GM12864 (cell line): ENCODE results near the gene VSTM2B.

Experiments
- DNase-seq: peaks from one replicate; pipeline ENCODE4 v3.0.0-alpha.2; 2011; ENCODE audit warnings: low read depth
- H3K4me3 ChIP-seq: 2 replicates; pipeline ENCODE4 v1.5.1; 2011; ENCODE audit warnings: mild to moderate bottlenecking, low read depth, low read length, control low read depth
- TF ChIP-seq, protein P1 (sequence below): IDR thresholded peaks from 2 replicates; pipeline ENCODE4 v1.5.1; 2011; ENCODE audit warnings: low read depth, mild to moderate bottlenecking, moderate library complexity, low read length, control low read depth, inconsistent platforms; ENCODE audit errors: missing control alignments

Gene VSTM2B

DNA sequence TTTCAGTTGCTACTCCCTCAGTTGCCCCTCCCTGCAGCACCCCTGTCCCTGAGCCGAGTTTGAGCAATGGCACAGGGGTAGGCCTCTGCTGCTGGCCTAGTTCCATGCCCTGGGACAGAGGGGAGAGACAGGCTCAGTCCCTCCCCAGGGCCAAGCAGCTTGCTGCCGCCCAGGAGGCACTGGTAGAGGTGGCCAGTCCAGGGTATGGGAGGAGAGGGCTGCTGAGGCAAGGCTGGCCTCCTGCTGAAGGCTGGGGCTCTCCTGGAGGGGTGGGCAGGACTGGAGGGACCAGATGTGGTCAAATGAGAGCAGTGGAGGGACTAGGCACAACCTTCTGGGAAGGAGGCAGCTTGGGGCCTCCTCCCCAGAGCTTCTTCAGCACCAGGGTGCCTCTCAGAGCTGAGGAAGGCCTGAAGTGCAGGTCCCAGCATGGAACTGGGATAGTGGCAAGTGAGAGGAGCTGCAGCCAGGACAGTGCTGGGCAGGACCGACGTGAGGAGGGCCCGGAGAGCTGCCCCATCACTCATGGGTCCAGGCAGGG lies 29.8 kb upstream of the VSTM2B start:
- no peak for DNase-seq
- TF ChIP-seq, protein P1, sequence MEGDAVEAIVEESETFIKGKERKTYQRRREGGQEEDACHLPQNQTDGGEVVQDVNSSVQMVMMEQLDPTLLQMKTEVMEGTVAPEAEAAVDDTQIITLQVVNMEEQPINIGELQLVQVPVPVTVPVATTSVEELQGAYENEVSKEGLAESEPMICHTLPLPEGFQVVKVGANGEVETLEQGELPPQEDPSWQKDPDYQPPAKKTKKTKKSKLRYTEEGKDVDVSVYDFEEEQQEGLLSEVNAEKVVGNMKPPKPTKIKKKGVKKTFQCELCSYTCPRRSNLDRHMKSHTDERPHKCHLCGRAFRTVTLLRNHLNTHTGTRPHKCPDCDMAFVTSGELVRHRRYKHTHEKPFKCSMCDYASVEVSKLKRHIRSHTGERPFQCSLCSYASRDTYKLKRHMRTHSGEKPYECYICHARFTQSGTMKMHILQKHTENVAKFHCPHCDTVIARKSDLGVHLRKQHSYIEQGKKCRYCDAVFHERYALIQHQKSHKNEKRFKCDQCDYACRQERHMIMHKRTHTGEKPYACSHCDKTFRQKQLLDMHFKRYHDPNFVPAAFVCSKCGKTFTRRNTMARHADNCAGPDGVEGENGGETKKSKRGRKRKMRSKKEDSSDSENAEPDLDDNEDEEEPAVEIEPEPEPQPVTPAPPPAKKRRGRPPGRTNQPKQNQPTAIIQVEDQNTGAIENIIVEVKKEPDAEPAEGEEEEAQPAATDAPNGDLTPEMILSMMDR = no peak
- H3K4me3 ChIP-seq = no peak overlapping the region

DNA sequence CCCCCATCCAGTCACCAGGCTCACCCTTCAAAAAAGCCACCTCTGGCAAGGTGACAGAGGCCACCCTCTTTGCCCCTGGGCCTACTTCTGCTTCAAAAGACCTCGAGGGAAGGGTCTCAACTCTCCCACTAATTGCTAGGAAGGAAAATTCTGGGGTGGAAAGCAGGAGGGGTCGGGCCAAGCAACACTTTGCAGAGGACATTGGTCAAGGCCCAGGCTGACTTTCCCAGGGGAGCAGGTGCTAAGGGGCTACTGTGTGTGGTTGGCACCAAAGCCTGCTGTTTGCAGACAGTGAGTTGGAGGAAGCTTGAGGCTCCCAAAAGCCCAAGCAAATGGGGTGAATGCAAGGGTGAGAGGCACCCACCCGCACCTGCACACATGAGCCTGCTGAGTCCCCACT lies 28.6 kb upstream of the VSTM2B start:
- H3K4me3 ChIP-seq = no peak overlapping the region
- DNase-seq = no peak
- TF ChIP-seq, protein P1 = no peak

DNA sequence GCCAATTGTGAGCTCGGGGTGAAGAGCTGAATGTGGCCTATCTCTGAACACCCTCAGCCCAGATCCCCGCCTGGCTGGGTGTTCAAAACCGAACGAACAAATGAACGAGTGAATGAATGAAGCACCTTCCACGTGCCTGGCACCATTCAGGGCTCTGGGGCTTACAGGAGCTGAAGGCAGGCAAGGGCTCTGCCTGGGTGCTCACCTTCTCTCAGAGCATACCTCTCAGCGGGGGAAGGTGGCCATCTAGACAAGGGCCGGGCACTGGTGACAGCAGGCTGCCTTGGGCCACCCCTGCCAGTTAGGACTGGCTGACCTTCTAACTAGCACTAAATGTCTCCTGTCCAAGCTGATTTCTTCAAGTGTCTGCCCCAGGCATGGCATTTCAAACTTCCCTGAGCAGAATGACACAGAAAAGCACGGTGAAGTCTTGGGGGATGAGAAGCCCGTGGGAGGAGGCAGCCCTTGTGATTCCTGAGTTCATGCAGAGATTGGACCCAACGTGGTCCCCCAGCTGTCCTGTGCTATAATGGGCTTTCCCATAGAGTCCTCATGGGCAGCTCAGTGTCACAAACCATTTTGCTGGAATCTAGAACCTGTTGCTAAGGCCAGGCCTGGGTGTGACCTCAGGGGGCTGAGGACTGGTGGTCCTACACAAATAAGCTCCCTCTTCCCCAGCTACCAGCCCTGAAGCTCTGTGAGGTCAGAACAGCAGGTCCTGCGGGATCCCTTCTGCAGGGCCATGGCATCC lies 27.9 kb upstream of the VSTM2B start:
- DNase-seq = no peak
- H3K4me3 ChIP-seq = no peak overlapping the region
- TF ChIP-seq, protein P1 = no peak

DNA sequence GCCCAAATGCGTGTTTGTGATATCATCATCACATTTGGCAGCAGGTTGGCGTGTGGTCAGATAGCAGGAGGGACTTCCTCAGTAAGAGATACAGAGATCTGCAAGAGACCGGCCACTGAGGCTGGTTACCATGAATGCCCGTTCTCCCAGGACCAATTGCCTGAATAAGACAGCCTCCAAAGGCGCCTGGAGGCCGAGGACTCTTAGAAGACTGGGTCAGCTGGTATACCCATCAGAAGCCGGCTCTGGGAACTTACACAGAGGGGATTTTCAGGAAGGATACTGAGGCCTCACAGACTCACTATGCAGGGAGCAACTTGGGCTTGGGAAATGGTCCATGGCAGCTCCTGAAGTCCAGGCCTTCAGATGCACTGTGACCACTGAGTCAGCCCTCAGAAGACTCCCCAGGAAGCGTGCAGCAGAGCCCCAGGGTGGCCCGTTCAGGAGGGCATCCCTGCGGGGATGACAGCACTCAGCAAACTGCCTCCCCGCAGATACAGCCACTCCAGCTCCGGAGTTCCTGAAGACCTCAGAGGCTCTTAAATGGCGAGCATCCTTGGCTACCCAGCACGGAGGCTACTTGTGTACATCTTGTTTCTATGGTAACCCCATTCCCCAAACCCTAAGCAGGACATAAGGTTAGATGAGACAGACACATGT lies 26.4 kb upstream of the VSTM2B start:
- no peak for DNase-seq
- TF ChIP-seq, protein P1 = no peak
- H3K4me3 ChIP-seq = no peak overlapping the region

DNA sequence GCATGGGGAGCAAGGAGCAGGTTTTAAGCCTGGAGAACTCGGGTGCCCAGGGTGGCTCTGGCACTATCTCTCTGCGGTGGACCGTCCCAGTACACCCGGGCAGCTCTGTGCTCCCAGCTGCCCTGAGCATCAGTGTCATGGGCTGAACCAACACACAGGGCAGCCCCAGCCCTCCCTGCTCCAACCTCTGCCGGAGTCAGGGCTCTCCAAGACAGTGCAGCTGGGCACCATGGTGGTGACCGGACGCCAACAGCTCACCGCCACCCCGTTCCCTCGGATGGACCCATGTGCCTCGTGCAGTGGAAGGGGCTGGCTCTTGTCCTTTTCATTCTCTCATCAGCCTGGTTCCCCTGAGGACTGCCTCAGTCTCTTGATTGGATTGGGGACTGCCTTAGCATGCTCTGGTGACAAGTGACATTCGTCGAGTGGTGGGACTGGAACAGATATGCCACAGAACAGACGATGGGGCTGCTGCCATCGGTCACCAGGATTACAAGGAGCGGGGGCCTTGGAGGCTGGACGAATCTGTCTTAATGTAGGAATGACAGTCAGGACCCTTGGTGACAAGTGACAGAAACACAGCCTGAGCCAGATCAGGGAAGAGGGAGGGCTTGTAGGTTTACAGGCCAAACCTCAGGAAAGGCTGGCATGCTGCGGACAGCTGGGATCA lies 25.7 kb upstream of the VSTM2B start:
- H3K4me3 ChIP-seq = no peak overlapping the region
- TF ChIP-seq, protein P1 = no peak
- no peak for DNase-seq

DNA sequence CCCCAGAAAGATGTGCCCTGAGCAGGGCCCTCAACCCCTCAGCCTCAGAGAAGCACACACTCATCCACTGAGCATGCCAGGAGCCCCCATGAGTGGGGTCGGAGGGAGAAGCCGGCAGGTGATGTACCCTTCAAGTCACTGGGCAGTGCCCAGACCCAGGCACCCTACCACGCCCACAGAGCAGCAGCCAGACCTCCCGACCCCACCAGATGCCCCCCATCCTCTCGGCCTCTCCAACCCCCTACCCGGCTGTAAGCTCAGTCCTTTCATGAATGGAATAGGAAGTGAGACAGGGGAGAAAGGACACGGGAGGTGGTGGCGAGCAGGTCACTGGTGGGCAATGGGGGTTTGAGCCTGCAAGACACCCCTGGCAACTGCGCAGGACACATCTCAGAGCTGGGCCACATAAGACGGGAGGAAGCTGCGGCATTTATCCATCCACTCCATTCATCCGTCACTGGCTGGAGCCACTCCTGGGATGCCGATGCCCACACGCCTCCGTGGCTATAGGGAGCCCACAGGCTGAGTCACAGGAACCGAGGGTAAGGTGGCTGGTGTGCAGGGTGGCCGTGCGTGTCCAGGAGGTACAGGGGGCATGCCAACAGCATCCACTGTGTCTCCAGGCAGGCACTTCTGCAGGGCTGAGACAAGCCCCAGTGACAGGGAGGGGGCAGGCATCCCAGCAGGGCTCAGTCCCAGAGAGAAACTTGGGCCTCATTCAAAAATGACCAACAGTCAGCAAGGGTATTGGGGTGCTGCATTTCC lies 23.8 kb upstream of the VSTM2B start:
- no peak overlapping the region for H3K4me3 ChIP-seq
- TF ChIP-seq, protein P1 = no peak
- no peak for DNase-seq
